HG03159 (cell line): Measurements from ENCODE around the gene ZDHHC9.

Experiments used
- ATAC-seq: cut with Tn5 transposase; IDR thresholded peaks from one replicate; pipeline ENCODE4 v1.9.1; 2021; ENCODE audit warnings: mild to moderate bottlenecking, moderate library complexity; ENCODE audit not compliant: unreplicated experiment

The ZDHHC9 gene

DNA sequence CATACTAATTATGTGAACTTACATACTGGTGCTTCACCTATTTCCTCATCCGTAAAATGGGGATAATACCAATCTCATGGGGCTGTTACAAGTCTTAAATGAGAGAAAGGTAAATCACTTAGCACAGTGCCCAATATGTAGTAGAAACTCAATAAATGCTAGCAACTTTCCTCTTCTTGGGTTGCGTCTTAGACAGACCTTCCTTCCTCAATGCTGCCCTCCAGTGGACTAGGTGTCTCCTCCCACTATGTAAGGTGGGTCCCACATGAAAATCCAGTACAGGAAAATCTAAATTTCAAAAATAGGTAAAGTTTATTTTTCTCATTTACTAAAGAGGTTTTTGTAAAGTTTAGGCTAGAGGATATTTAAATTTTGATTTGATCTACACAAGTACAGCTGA, 20.6 kb downstream of the ZDHHC9 start:
- ATAC-seq, result peak; percentile 68

DNA sequence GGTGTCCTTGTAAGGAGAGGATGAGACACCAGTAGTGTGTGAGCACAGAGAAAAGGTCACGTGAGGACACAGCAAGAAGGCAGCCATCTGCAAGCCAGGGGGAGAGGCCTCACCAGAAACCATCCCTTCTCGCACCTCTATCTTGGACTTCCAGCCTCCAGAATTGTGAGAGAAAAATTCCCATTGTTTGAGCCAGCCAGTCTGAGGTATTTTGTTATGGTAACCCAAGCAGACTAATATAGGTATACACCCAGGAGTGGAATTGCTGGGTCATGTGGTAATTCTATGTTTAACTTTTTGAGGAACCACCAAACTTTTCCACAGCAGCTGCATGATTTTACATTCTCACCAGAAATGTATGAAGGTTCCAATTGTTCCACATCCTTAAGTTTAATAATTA, 25.6 kb downstream of the ZDHHC9 start:
- ATAC-seq, result no peak

DNA sequence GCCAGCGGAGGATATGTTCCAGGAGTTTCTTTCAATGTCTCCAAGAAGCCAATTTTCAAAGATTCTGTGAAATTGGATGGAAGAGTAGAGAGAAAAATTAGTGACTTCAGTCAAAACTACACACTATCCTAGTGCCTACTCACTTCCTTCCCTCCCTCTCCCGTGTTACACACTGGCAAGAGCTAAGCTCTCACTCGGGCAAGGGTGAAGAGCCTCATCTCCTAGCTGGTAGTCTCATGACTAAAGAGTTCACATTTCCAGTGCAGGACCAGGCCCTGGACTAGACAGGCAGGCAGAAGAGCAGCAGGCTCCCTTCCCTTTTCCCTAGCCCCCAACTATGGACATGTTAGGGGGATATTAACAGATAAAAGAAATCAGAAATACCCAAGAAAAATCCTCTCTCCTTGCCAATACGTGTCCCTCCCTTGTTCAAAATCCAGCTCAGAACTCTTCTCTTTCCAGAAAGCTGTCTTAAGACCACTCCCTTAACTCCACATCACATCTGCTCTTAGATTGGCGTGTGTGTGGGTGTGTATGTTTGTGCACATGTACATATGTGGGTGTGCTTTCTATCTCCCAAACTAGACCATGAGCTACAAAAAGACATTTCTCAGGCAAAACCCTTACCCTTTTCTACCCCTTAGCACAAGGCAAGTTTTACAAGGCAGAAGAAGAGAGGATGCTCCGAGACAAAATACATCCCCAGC, 29.9 kb downstream of the ZDHHC9 start:
- no peak for ATAC-seq

DNA sequence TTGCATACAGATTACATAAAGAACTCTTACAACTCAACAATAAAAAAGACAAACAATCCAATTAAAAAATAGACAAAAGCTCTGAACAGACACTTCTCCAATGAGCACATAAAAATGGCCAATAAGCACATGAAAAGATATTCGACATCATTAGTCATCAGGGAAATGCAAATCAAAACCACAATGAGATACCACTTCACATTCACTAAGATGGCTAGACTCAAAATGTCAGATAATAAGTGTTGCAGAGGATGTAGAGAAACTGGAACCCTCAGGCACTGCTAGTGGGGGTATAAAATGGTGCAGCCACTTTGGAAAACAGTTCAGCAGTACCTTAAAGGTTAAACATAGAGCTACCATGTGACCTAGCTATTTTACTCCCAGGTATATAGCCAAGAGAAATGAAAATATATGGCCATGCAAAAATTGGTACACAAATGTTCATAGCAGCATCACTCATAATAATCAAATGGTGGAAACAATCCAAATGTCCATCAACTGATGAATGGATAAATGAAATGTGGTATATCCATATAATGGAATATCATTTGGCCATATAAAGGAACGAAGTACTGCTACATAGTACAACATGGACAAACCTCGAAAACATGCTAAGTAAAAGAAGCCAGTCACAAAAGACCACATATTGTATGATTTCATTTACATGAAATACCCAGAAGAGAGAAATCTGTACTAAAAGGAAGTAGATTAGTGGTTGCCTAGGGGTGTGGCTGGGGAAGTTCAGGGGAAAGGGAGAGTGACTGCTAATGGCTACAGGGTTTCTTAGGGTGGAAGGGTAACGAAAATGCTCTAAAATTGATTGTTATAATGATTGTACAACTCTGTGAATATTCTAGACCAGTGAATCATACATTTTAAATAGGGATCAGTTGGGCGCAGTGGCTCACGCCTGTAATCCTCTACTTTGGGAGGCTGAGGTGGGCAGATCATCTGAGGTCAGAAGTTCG, 34.6 kb downstream of the ZDHHC9 start:
- ATAC-seq, result no peak

DNA sequence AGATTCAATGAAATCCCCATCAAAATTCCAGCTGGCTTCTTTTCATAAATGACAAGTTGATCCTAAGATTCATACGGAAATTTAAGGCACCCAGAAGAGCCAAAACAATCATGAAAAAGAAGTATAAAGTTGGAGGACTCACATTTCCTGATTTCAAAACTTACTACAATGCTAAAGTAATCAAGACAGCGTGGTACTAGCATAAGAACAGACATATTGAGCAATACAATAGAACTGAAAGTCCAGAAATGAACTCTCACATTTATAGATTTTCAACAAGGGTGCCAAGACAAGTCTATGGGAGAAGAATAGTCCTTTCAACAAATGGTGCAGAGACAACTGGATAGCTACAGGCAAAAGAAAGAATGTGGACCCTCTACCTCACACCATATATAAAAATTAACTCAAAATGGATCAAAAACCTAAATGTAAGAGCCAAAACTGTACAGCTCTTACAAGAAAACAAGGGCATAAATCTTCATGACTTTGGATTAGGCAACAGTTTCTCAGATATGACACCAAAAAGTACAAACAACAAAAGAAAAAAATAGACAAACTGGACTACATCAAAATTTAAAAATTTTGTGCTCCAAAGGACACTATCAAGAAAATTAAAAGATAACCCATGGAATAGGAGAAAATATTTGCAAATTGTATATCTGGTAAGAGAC, 35.4 kb downstream of the ZDHHC9 start:
- no peak for ATAC-seq

DNA sequence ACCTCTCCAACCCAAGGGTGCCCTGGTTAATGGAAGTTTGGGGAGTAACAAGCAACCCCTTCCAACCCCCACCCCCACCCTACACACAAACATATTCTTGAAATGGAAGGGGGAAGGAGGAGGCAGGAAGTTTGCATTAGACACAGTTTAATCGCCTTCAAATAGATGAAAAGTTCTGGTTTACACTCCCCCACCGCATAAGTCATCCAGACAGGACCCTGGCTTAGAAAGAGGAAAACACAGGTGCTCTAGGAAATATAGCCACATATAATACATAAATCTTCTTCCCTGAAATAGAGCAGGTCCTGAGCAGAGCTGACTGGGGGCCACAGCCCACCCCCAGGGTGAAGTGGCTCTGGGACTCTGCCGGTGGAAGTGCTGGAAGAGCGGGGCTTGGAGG, 38.9 kb downstream of the ZDHHC9 start:
- no peak for ATAC-seq

DNA sequence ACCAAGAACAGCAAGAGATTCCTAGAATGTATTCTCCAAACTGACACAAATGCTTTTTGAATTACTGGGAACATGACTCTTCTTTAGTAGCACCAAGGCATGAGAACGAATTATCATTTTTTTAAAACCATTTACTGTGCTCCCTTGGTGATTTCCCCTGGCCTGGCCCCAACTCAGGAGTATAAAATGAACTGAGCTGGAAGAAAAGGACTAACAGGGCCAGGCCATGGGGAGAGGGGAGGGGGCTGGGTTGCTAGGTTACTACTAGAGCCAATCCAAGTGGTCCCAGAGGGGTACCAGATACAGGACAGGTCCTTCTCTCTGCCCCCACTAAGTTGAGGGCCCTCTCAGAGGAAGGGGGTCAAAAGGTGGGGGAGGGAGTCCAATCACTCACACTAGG, 40.8 kb downstream of the ZDHHC9 start:
- ATAC-seq, result no peak

DNA sequence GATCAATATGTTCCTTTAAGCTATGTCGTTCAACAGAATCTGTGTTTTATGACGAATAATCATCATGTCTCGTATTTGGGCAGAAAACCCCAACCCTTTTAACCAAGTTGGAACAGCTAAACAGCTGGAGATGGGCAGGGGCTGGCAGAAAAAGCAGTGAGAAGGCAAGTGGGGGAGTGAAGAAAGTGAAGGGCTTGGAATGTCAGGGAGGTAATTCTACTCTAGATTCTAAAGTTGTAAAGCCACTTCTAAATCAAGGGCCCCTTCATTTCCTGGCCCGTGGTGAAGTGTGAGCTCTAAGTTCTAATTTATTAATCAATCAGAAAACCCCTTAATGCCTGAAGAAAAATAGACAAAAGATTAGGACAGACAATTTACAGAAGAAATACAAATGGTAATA, 43.5 kb downstream of the ZDHHC9 start:
- no peak for ATAC-seq

DNA sequence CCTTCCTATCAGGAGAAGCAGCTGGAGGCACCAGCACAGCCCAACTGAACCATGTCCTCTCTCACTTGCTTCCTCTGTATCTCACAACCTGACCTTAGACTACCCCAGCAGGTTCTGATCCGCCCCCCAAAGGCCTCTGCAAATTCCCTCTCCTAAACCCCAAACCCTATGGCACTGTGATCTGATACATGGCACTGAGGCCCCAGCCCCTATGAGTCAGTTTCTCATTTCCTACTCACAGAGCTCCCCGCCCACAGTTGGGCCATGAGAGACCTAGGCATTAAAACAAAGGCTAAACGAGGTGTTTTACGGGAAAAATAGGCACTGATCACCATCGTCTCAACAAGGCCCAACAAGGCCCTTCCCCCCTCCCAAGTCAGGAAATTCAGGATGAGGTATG, 44.8 kb downstream of the ZDHHC9 start:
- no peak for ATAC-seq

DNA sequence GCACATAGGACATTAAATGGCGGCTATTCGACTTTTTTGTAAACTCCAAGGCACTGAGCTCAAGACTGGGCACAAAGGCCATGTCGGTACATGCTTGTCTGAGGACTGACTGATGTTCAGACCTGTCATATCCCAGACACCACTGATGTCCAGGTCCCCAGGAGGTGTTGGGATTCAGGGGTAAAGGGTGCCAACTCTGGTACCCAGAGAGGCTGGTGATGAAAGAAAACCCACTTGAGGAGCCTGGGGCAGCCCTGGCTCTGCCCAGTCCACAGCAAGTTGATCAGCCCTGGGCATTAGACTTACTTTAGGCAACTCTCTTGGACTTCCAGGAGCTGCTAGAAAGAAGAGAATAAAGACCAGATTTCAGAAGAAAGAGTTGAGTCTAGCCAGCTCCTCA, 45.2 kb downstream of the ZDHHC9 start:
- ATAC-seq, result no peak

DNA sequence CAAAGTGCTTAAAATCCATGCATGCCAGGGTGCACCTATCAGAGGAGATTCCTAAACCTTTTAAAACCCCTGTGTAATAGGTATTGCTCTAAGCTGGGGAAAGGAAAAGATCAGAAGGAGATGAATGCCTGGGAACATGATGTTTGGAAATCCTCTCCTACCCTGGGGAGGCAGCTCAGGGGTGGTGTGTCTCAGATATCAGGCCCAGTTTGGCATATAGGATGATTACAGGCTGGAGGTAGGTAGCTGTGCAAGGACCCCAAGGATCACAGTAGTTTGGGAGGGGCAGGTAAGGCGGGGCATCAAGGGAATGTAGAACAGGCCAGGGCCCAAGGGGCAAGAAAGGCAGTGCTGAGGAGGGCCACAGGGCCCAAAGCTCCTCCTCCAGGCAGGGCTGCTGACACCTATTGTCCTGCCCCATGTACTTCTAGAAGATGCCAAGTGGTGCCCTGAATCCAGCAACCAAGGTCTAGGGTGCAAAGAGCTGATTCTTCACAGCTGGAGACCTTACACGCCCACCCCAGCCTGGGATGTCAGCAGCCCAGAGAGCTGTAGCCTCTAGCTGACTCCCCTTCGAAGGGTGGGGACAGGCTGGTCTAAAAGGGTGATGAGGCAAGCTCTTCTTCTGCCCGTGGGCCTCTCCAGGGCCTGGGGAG, 46.3 kb downstream of the ZDHHC9 start:
- no peak for ATAC-seq

DNA sequence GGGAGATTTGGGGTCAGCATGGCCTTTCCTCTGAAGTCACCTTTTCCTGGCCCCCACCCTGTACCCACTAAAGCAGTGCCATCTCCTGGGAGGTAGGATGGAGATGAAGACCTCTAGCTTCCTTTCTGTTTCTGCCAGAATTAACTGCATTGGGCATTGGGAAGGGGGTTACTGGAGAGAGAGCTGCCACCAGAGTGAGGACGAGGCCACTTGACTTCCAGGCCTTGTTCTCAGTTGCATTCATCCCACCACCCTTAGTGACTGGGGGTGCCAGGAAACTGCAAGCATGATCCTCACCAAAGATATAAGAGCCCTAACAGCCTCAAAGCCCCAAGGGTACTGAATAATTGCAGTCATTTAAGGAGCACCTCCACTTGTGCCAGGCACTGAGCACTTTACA, 48.1 kb downstream of the ZDHHC9 start:
- ATAC-seq, result no peak

DNA sequence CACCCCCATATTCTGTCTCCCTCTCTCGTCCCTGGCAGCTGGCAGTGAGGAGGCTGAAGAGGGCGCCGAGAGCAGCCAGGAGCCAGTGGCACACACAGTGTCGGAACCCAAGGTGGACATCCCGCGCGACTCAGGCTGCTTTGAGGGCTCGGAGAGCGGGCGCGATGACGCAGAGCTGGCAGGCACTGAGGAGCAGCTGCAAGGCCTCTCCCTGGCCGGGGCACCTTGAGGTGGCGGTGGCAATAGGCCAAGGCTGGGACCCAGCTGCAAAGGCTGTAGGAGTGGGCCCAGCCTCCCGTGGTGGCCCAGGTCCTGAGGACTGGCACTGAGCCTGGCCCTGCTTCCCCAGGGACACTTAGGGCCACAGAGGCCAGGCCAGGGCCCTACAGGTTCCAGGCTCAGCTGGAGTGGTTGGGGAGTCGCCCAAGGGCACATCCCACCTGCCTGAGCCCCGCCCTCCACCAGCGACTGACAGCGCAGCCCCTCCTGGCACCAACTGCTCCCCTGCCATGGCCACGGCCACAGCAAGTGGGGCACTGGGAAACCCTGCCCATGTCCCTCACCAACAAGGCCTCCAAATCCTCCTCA, 50.0 kb downstream of the ZDHHC9 start:
- ATAC-seq, result no peak

DNA sequence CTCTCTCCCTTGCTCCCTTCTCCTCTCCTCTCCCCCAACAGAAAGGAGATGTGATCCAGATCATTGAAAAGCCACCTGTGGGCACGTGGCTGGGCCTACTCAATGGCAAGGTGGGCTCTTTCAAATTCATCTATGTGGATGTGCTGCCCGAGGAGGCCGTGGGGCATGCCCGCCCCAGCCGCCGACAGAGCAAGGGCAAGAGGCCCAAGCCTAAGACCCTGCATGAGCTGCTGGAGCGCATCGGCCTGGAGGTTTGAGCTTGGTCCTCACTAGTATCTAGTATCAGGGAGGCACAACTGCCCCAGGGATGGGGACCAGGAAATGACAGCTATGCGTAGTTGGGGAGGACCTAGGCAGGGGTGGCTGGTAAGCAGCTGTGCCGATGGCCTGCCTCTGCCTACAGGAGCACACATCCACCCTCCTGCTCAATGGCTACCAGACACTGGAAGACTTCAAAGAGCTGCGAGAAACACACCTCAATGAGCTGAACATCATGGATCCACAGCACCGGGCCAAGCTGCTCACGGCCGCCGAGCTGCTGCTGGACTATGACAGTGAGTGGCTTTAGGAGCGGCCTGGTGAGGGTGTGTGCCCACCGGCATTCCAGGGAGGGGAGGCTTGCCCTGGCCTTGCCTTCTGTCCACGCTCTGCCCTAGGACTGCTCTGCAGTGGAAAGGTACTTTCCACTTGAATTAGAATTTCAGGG, 50.9 kb downstream of the ZDHHC9 start:
- ATAC-seq, result no peak

DNA sequence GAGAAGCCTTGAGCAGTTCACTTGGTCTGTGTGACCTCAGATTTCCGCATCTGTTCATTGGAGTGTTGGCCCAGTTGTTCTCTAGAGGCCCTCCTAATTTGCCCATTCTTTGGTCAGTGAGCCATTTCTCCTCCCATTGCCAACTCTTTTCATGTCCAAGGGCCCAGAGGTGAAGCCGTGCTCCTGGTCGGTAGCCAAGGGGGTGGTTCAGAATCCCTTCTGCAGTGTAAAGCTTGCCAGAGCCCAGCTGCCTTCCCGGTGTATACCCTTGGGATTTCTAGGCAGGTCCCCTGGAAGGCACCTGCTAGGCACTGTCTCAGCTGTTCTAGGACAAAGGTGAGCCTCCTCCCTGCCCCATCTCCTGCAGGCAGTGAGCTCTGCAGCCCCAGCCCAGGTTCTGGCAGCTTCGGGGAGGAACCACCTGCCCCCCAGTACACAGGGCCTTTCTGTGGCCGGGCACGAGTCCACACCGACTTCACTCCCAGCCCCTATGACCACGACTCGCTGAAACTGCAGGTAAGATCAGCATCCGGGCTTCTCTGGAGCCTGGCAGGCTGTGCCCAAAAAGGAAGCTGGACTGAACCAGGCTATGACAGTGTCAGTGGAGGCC, 51.6 kb downstream of the ZDHHC9 start:
- ATAC-seq, result no peak

DNA sequence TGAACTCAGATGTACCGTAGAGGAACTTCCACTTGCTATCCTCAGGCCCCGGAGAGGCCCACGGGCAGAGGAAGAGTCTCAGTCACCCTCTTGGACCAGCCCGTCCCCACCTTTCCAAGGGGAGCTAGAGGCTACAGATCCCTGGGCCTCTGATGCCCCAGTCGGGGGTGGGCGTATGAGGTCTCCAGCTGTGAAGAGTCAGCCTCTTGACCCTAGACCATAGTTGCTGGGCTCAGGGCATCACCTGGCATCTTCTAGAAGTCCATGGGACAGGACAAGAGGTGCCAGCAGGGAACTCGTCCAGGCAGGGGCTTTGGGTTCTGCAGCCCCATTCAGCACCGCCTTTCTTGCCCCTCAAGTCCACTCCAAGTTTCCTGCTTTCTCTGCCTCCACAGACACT, 52.4 kb downstream of the ZDHHC9 start:
- ATAC-seq, result no peak

DNA sequence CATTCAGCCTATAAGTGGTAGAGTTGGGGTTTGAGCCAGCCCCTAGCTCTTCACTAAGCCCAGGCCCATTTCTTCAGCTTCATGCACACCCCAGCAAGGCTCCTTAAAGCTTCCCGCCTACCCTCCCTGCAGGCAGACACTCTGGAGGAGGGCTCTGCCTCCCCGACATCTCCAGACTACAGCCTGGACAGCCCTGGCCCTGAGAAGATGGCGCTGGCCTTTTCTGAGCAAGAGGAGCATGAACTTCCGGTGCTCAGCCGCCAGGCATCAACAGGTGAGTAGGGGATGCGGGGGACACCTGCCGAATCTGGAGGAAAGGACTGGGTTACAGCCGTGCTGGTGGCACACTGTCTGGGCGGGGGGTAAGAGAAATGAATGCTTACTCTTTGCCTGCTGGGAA, 52.9 kb downstream of the ZDHHC9 start:
- ATAC-seq, result no peak

DNA sequence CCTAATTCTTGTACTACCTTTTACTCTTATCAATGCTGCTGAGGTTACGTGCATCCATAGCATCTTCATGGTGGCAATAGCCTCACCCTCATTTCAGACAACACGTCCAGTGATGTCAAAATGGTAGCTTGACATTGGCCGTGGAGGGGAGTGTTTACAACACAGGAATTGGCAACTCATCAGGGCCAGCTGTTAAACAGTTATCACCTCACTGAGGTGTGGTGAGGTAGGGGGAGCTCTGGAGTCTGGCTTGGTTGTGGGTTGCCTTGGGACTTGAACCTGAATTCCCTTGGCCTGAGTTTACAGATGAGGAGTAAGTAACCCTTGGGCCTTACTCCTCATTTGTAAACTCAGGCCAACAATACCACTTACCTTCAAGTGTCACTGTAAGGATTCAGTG, 53.5 kb downstream of the ZDHHC9 start:
- ATAC-seq, result no peak

DNA sequence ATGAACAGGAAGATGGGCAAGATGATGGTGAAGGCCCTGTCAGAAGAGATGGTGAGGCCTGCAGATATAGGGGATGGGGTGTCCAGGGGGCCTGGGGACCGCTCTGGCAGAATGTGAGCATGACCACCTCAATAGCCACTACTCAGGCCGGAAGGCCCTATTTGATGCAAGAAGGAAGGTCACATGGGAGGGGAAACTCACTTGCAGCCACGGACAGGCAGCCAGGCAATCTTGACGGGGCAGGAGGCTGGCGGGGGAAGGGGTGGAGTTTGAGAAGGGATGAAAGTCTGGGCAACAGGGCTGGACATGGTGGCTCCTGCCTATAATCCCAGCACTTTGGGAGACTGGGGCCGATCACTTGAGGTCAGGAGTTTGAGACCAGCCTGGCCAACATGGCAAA, 55.2 kb downstream of the ZDHHC9 start:
- no peak for ATAC-seq
